Ishikawa (cell line): ENCODE measurements around the gene ODF4.

Experiments
- CEBPB ChIP-seq: IDR thresholded peaks from 2 replicates; pipeline ENCODE4 v1.6.1; 2012
- CREB1 ChIP-seq: IDR thresholded peaks from 2 replicates; pipeline ENCODE4 v1.6.1; 2012; ENCODE audit warnings: low read depth
- EGR1 ChIP-seq: IDR thresholded peaks from 2 replicates; pipeline ENCODE4 v1.6.1; 2012
- EP300 ChIP-seq: IDR thresholded peaks from 2 replicates; pipeline ENCODE4 v1.6.1; 2012; ENCODE audit warnings: borderline replicate concordance
- FOXM1 ChIP-seq: IDR thresholded peaks from 2 replicates; pipeline ENCODE4 v1.6.1; 2012; ENCODE audit warnings: low read depth, borderline replicate concordance
- MAX ChIP-seq: IDR thresholded peaks from 2 replicates; pipeline ENCODE4 v1.6.1; 2012
- NFIC ChIP-seq: IDR thresholded peaks from 2 replicates; pipeline ENCODE4 v1.6.1; 2012
- RAD21 ChIP-seq: IDR thresholded peaks from 2 replicates; pipeline ENCODE4 v1.6.1; 2012; ENCODE audit warnings: low read depth
- REST ChIP-seq: IDR thresholded peaks from 2 replicates; pipeline ENCODE4 v1.6.1; 2012; ENCODE audit warnings: low read depth, mild to moderate bottlenecking
- TAF1 ChIP-seq: IDR thresholded peaks from 2 replicates; pipeline ENCODE4 v1.6.1; 2012; ENCODE audit warnings: low read depth, mild to moderate bottlenecking
- TCF12 ChIP-seq: IDR thresholded peaks from 2 replicates; pipeline ENCODE4 v1.6.1; 2012; ENCODE audit warnings: low read depth
- TEAD4 ChIP-seq: IDR thresholded peaks from 2 replicates; pipeline ENCODE4 v1.6.1; 2012
- USF1 ChIP-seq: IDR thresholded peaks from 2 replicates; pipeline ENCODE4 v1.6.1; 2012
- YY1 ChIP-seq: IDR thresholded peaks from 2 replicates; pipeline ENCODE4 v1.6.1; 2012; ENCODE audit warnings: low read depth
- ZBTB7A ChIP-seq: IDR thresholded peaks from 2 replicates; pipeline ENCODE4 v1.6.1; 2012; ENCODE audit warnings: low read depth

Gene ODF4

GRCh38 chr17:8327303-8327649, 12.4 kb upstream of the ODF4 start:
- no peak for TF ChIP-seq RAD21
- no peak for TF ChIP-seq EP300
- no peak for TF ChIP-seq ZBTB7A
- no peak for TF ChIP-seq USF1
- TF ChIP-seq CEBPB, result no peak
- no peak for TF ChIP-seq TEAD4
- TF ChIP-seq TAF1, result no peak
- TF ChIP-seq TCF12, result no peak
- no peak for TF ChIP-seq FOXM1
- no peak for TF ChIP-seq REST
- no peak for TF ChIP-seq EGR1
- no peak for TF ChIP-seq CREB1
- no peak for TF ChIP-seq NFIC
- TF ChIP-seq YY1, result no peak
- TF ChIP-seq MAX, result no peak

GRCh38 chr17:8332128-8332527, 7.5 kb upstream of the ODF4 start:
- TF ChIP-seq TCF12, result no peak
- TF ChIP-seq RAD21, result no peak
- TF ChIP-seq REST, result no peak
- no peak for TF ChIP-seq MAX
- no peak for TF ChIP-seq CEBPB

GRCh38 chr17:8332688-8333087, 7.0 kb upstream of the ODF4 start:
- TF ChIP-seq YY1 (no peak), CREB1 (no peak), MAX (no peak), EP300 (no peak), RAD21 (no peak), FOXM1 (no peak), REST (no peak), EGR1 (no peak)

GRCh38 chr17:8333281-8333680, 6.4 kb upstream of the ODF4 start:
- TF ChIP-seq EP300, result no peak
- no peak for TF ChIP-seq RAD21
- no peak for TF ChIP-seq TAF1
- no peak for TF ChIP-seq REST
- no peak for TF ChIP-seq EGR1
- no peak for TF ChIP-seq YY1
- TF ChIP-seq FOXM1, result no peak
- TF ChIP-seq CREB1, result no peak
- no peak for TF ChIP-seq TEAD4
- no peak for TF ChIP-seq USF1
- TF ChIP-seq MAX, result no peak
- TF ChIP-seq ZBTB7A, result no peak
- TF ChIP-seq TCF12, result no peak
- TF ChIP-seq CEBPB, result no peak
